Measurements from ENCODE around the gene NMNAT2. TPM values are rescaled to one million over a fixed set of nuclear protein-coding genes. Genes with fewer than 3 reads are reported as not detected.

Gene NMNAT2
- total and polyA plus RNA-seq, 2 of the 4 experiments (the other 2 are of a cell fraction): 0.36 to 2.4 TPM

GRCh38 chr1:183282101-183282855 lies 135.9 kb downstream of the NMNAT2 start (continued):
- TF ChIP-seq CTCF (conservative IDR thresholded peaks at IDR 0.05; ENCODE audit: low read depth, low read length): no peak
- no peak for TF ChIP-seq POLR2A (IDR thresholded peaks at IDR 0.05; ENCODE audit: low read depth, low read length)

Measured in IMR-90 (cell line).